ENCODE data around the gene GLE1.

GLE1 gene

GRCh38 chr9:128504485-128505413 is at the start of gene GLE1:
GLE1 (plus strand) TSS chr9:128504719; CDS start chr9:128504806, 87 bp downstream.
- Histone ChIP-seq H3K27ac (ENCODE audit: low read depth, low read length) (peak within 1 kb of the TSS; percentile 67), H3K9ac (ENCODE audit: low read depth in 1 of 2, low read length in 2 of 2) (peak within 1 kb of the TSS; percentile 95), H3K4me1 (ENCODE audit: control insufficient read depth in 1 of 2, insufficient read depth in 2 of 2, low read length in 2 of 2) (peaks cover 6 to 14% of the 10 kb centered on the region in 2 donors), H3K4me3 (ENCODE audit: low read depth in 1 of 2, low read length in 2 of 2) (peak within 1 kb of the TSS; percentile 98 to 99), H3K36me3 (ENCODE audit: control insufficient read depth in 1 of 2, insufficient read depth in 2 of 2, low read length in 2 of 2) (peaks cover 7 to 13% of the 10 kb centered on the region in 2 donors), H3K27me3 (ENCODE audit: control insufficient read depth in 1 of 2, insufficient read depth in 2 of 2, low read length in 2 of 2) (no peaks in the 10 kb centered on the region), H3K9me3 (ENCODE audit: control insufficient read depth in 1 of 2, low read length in 2 of 2) (no peaks in the 10 kb centered on the region)

- H3K4me3 ChIP-seq (ENCODE audit: low read depth in 1 of 2, low read length in 2 of 2): no peak overlapping the region
- H3K27me3 ChIP-seq (ENCODE audit: control insufficient read depth in 1 of 2, insufficient read depth in 2 of 2, low read length in 2 of 2): peaks cover 0 to 4% of the 10 kb centered on the region in 2 donors
- H3K36me3 ChIP-seq (ENCODE audit: control insufficient read depth in 1 of 2, insufficient read depth in 2 of 2, low read length in 2 of 2): peaks cover 0 to 9% of the 10 kb centered on the region in 2 donors
- no peak overlapping the region for H3K27ac ChIP-seq (ENCODE audit: low read depth, low read length)
- no peak overlapping the region for H3K9ac ChIP-seq (ENCODE audit: low read depth in 1 of 2, low read length in 2 of 2)
- no peaks in the 10 kb centered on the region for H3K9me3 ChIP-seq (ENCODE audit: control insufficient read depth in 1 of 2, low read length in 2 of 2)
- H3K4me1 ChIP-seq (ENCODE audit: control insufficient read depth in 1 of 2, insufficient read depth in 2 of 2, low read length in 2 of 2): peaks cover 0 to 9% of the 10 kb centered on the region in 2 donors
Measured at GRCh38 chr9:128454991-128455390, 49.5 kb upstream of the GLE1 start.

GRCh38 chr9:128455849-128456612 is 48.5 kb upstream of the GLE1 start, which contains the start of gene ODF2:
ODF2 (plus strand) TSS chr9:128456006; CDS start chr9:128456092, 86 bp downstream.
- Histone ChIP-seq H3K27me3 (ENCODE audit: control insufficient read depth in 1 of 2, insufficient read depth in 2 of 2, low read length in 2 of 2) (peaks cover 0 to 4% of the 10 kb centered on the region in 2 donors), H3K27ac (ENCODE audit: low read depth, low read length) (peak within 1 kb of the TSS; percentile 62)

GRCh38 chr9:128456613-128457061 is 47.9 kb upstream of the GLE1 start:
- peaks cover 0 to 4% of the 10 kb centered on the region in 2 donors for H3K27me3 ChIP-seq (ENCODE audit: control insufficient read depth in 1 of 2, insufficient read depth in 2 of 2, low read length in 2 of 2)
- peak overlapping the region; percentile 62 for H3K27ac ChIP-seq (ENCODE audit: low read depth, low read length)
- H3K4me1 ChIP-seq (ENCODE audit: control insufficient read depth in 1 of 2, insufficient read depth in 2 of 2, low read length in 2 of 2): peaks cover 0 to 9% of the 10 kb centered on the region in 2 donors
- peaks cover 10 to 21% of the 10 kb centered on the region in 2 donors for H3K36me3 ChIP-seq (ENCODE audit: control insufficient read depth in 1 of 2, insufficient read depth in 2 of 2, low read length in 2 of 2)
- peak overlapping the region; percentile 81 to 91 for H3K4me3 ChIP-seq (ENCODE audit: low read depth in 1 of 2, low read length in 2 of 2)
- H3K9ac ChIP-seq (ENCODE audit: low read depth in 1 of 2, low read length in 2 of 2): peak overlapping the region; percentile 54 to 74
- no peaks in the 10 kb centered on the region for H3K9me3 ChIP-seq (ENCODE audit: control insufficient read depth in 1 of 2, low read length in 2 of 2)

More at GRCh38 chr9:128455849-128456612, 48.5 kb upstream of the GLE1 start, which contains the start of gene ODF2:
- peak within 1 kb of the TSS; percentile 81 to 91 for H3K4me3 ChIP-seq (ENCODE audit: low read depth in 1 of 2, low read length in 2 of 2)
- H3K9ac ChIP-seq (ENCODE audit: low read depth in 1 of 2, low read length in 2 of 2): peak within 1 kb of the TSS; percentile 54 to 74
- peaks cover 8 to 19% of the 10 kb centered on the region in 2 donors for H3K36me3 ChIP-seq (ENCODE audit: control insufficient read depth in 1 of 2, insufficient read depth in 2 of 2, low read length in 2 of 2)
- no peaks in the 10 kb centered on the region for H3K9me3 ChIP-seq (ENCODE audit: control insufficient read depth in 1 of 2, low read length in 2 of 2)
- H3K4me1 ChIP-seq (ENCODE audit: control insufficient read depth in 1 of 2, insufficient read depth in 2 of 2, low read length in 2 of 2): peaks cover 0 to 9% of the 10 kb centered on the region in 2 donors

- Histone ChIP-seq H3K27ac (ENCODE audit: low read depth, low read length) (no peak overlapping the region), H3K4me1 (ENCODE audit: control insufficient read depth in 1 of 2, insufficient read depth in 2 of 2, low read length in 2 of 2) (peaks cover 0 to 9% of the 10 kb centered on the region in 2 donors), H3K9me3 (ENCODE audit: control insufficient read depth in 1 of 2, low read length in 2 of 2) (no peaks in the 10 kb centered on the region), H3K27me3 (ENCODE audit: control insufficient read depth in 1 of 2, insufficient read depth in 2 of 2, low read length in 2 of 2) (no peaks in the 10 kb centered on the region), H3K36me3 (ENCODE audit: control insufficient read depth in 1 of 2, insufficient read depth in 2 of 2, low read length in 2 of 2) (peaks cover 10 to 21% of the 10 kb centered on the region in 2 donors), H3K9ac (ENCODE audit: low read depth in 1 of 2, low read length in 2 of 2) (no peak overlapping the region), H3K4me3 (ENCODE audit: low read depth in 1 of 2, low read length in 2 of 2) (peak overlapping the region; percentile 81 to 91)
Measured at GRCh38 chr9:128457207-128457606, 47.3 kb upstream of the GLE1 start.

- Histone ChIP-seq H3K9ac (ENCODE audit: low read depth in 1 of 2, low read length in 2 of 2) (no peak overlapping the region), H3K4me3 (ENCODE audit: low read depth in 1 of 2, low read length in 2 of 2) (no peak overlapping the region), H3K27me3 (ENCODE audit: control insufficient read depth in 1 of 2, insufficient read depth in 2 of 2, low read length in 2 of 2) (no peaks in the 10 kb centered on the region), H3K36me3 (ENCODE audit: control insufficient read depth in 1 of 2, insufficient read depth in 2 of 2, low read length in 2 of 2) (peaks cover 13 to 30% of the 10 kb centered on the region in 2 donors), H3K9me3 (ENCODE audit: control insufficient read depth in 1 of 2, low read length in 2 of 2) (no peaks in the 10 kb centered on the region), H3K27ac (ENCODE audit: low read depth, low read length) (no peak overlapping the region), H3K4me1 (ENCODE audit: control insufficient read depth in 1 of 2, insufficient read depth in 2 of 2, low read length in 2 of 2) (peaks cover 0 to 9% of the 10 kb centered on the region in 2 donors)
Measured at GRCh38 chr9:128459011-128459410, 45.5 kb upstream of the GLE1 start.

GRCh38 chr9:128469070-128469469 is 35.4 kb upstream of the GLE1 start:
- Histone ChIP-seq H3K9ac (ENCODE audit: low read depth in 1 of 2, low read length in 2 of 2) (no peak overlapping the region), H3K4me1 (ENCODE audit: control insufficient read depth in 1 of 2, insufficient read depth in 2 of 2, low read length in 2 of 2) (no peaks in the 10 kb centered on the region), H3K27ac (ENCODE audit: low read depth, low read length) (no peak overlapping the region), H3K27me3 (ENCODE audit: control insufficient read depth in 1 of 2, insufficient read depth in 2 of 2, low read length in 2 of 2) (no peaks in the 10 kb centered on the region), H3K4me3 (ENCODE audit: low read depth in 1 of 2, low read length in 2 of 2) (no peak overlapping the region), H3K9me3 (ENCODE audit: control insufficient read depth in 1 of 2, low read length in 2 of 2) (no peaks in the 10 kb centered on the region), H3K36me3 (ENCODE audit: control insufficient read depth in 1 of 2, insufficient read depth in 2 of 2, low read length in 2 of 2) (peaks cover 7 to 18% of the 10 kb centered on the region in 2 donors)

GRCh38 chr9:128470560-128470959 is 34.0 kb upstream of the GLE1 start:
- Histone ChIP-seq H3K9me3 (ENCODE audit: control insufficient read depth in 1 of 2, low read length in 2 of 2) (no peaks in the 10 kb centered on the region), H3K36me3 (ENCODE audit: control insufficient read depth in 1 of 2, insufficient read depth in 2 of 2, low read length in 2 of 2) (peaks cover 7 to 24% of the 10 kb centered on the region in 2 donors), H3K4me1 (ENCODE audit: control insufficient read depth in 1 of 2, insufficient read depth in 2 of 2, low read length in 2 of 2) (no peaks in the 10 kb centered on the region), H3K9ac (ENCODE audit: low read depth in 1 of 2, low read length in 2 of 2) (no peak overlapping the region), H3K4me3 (ENCODE audit: low read depth in 1 of 2, low read length in 2 of 2) (no peak overlapping the region), H3K27ac (ENCODE audit: low read depth, low read length) (no peak overlapping the region), H3K27me3 (ENCODE audit: control insufficient read depth in 1 of 2, insufficient read depth in 2 of 2, low read length in 2 of 2) (no peaks in the 10 kb centered on the region)

GRCh38 chr9:128473104-128473503 is 31.4 kb upstream of the GLE1 start:
- Histone ChIP-seq H3K27ac (ENCODE audit: low read depth, low read length) (no peak overlapping the region), H3K36me3 (ENCODE audit: control insufficient read depth in 1 of 2, insufficient read depth in 2 of 2, low read length in 2 of 2) (peaks cover 7 to 31% of the 10 kb centered on the region in 2 donors)

More at GRCh38 chr9:128473104-128473503, 31.4 kb upstream of the GLE1 start:
- no peaks in the 10 kb centered on the region for H3K9me3 ChIP-seq (ENCODE audit: control insufficient read depth in 1 of 2, low read length in 2 of 2)
- H3K4me3 ChIP-seq (ENCODE audit: low read depth in 1 of 2, low read length in 2 of 2): no peak overlapping the region
- no peaks in the 10 kb centered on the region for H3K4me1 ChIP-seq (ENCODE audit: control insufficient read depth in 1 of 2, insufficient read depth in 2 of 2, low read length in 2 of 2)
- H3K27me3 ChIP-seq (ENCODE audit: control insufficient read depth in 1 of 2, insufficient read depth in 2 of 2, low read length in 2 of 2): no peaks in the 10 kb centered on the region
- no peak overlapping the region for H3K9ac ChIP-seq (ENCODE audit: low read depth in 1 of 2, low read length in 2 of 2)

All from duodenal mucosa (tissue), 2 donors.